Loucy (cell line): ENCODE results near the gene TFEB.
A peak's percentile ranks its signal among the peaks of the same experiment; 100 is the strongest.

ENCODE experiments used
- H2AFZ ChIP-seq: fragments of 200-600 bp; sonication (generic); 2 replicates; pipeline ENCODE4 v1.6.0; 2016; ENCODE audit warnings: antibody characterized with exemption, mild to moderate bottlenecking, low read length, moderate library complexity
- H3F3A ChIP-seq: fragments of 200-600 bp; 2 replicates; pipeline ENCODE4 v1.6.0; 2016; ENCODE audit warnings: antibody characterized with exemption, low read depth, mild to moderate bottlenecking
- H3K27me3 ChIP-seq: fragments of 200-600 bp; sonication (generic); 2 replicates; pipeline ENCODE4 v1.6.1; 2014; ENCODE audit warnings: low read length, mild to moderate bottlenecking; ENCODE audit not compliant: insufficient read depth, poor library complexity, severe bottlenecking
- H3K36me3 ChIP-seq: fragments of 200-600 bp; sonication (generic); 2 replicates; pipeline ENCODE4 v1.6.1; 2016; ENCODE audit warnings: low read length; ENCODE audit not compliant: insufficient read depth
- H3K4me1 ChIP-seq: fragments of 200-600 bp; sonication (generic); 2 replicates; pipeline ENCODE4 v1.5.1; 2014; ENCODE audit warnings: low read length, mild to moderate bottlenecking; ENCODE audit not compliant: insufficient read depth, poor library complexity, severe bottlenecking
- H3K4me2 ChIP-seq: fragments of 200-600 bp; sonication (generic); 2 replicates; pipeline ENCODE4 v1.6.0; 2014; ENCODE audit warnings: antibody characterized with exemption, low read length, low read depth, mild to moderate bottlenecking; ENCODE audit not compliant: poor library complexity, severe bottlenecking
- H3K4me3 ChIP-seq: fragments of 200-600 bp; sonication (generic); 2 replicates; pipeline ENCODE4 v1.5.1; 2014; ENCODE audit warnings: low read length, mild to moderate bottlenecking, mixed read lengths; ENCODE audit not compliant: poor library complexity, severe bottlenecking
- H3K79me2 ChIP-seq: fragments of 200-600 bp; sonication (generic); 2 replicates; pipeline ENCODE4 v1.6.1; 2014; ENCODE audit warnings: low read length; ENCODE audit not compliant: insufficient read depth
- H3K9ac ChIP-seq: fragments of 200-600 bp; sonication (generic); 2 replicates; pipeline ENCODE4 v1.6.0; 2014; ENCODE audit warnings: mild to moderate bottlenecking, low read depth, low read length, moderate library complexity; ENCODE audit not compliant: poor library complexity, severe bottlenecking
- H3K9me2 ChIP-seq: fragments of 200-600 bp; sonication (generic); replicated peaks from 2 replicates; pipeline ENCODE4 v1.6.1; 2016; ENCODE audit warnings: low read depth, low read length, mixed read lengths
- H3K9me3 ChIP-seq: fragments of 200-600 bp; sonication (generic); 2 replicates; pipeline ENCODE4 v1.6.1; 2014; ENCODE audit warnings: mild to moderate bottlenecking, antibody characterized with exemption, low read length, low read depth; ENCODE audit not compliant: insufficient read depth
- H4K20me1 ChIP-seq: fragments of 200-600 bp; sonication (generic); 2 replicates; pipeline ENCODE4 v1.6.0; 2014; ENCODE audit warnings: antibody characterized with exemption, low read length, mild to moderate bottlenecking; ENCODE audit not compliant: insufficient read depth, poor library complexity, severe bottlenecking
- EZH2phosphoT487 ChIP-seq: fragments of 200-600 bp; IDR thresholded peaks from 2 replicates; pipeline ENCODE4 v1.6.1; 2018; ENCODE audit warnings: antibody characterized with exemption, mild to moderate bottlenecking, moderate library complexity, borderline replicate concordance
- TF ChIP-seq, protein P1 (sequence below): fragments of 200-600 bp; sonication (generic); conservative IDR thresholded peaks from 2 replicates; pipeline ENCODE4 v1.5.1; 2014; ENCODE audit warnings: mild to moderate bottlenecking, antibody characterized with exemption, low read length

Gene TFEB

DNA sequence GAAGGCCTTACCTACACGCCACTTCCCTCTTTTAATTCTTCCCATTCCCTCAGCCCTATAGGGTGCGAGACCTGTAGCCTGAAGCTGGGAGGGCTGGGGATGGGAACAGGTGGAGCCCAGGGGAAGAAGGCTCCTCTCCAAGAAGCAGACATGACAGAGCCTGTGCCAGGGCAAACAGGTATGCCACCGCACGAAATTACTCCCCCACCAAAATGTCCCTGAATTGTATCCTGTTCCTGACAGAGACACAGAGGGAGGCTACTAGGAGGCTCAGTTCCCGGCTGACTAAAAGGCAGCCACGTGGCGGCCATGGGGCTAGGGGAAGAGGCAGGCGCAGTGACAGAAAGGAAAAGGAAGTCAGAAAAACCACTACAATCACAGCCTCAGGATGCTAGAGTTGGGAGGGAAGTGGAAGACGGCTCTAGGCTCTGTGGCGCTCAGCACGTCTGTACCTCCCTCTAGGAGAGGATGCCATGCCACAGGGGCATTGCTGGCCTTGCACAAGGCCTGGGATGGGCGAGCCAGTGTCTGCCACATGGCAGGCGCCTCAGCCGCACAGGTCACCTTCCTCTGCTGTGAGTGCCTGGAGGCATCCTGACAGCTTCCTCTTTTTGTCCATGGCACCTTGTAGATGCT, 27.7 kb downstream of the TFEB start:
- H3K79me2 ChIP-seq = no peaks in the 10 kb centered on the region
- H3K4me3 ChIP-seq = peak overlapping the region; percentile 61
- H3K4me2 ChIP-seq = peak overlapping the region; percentile 77
- H3K9me2 ChIP-seq = no peaks in the 10 kb centered on the region
- H3K9ac ChIP-seq = peak overlapping the region; percentile 54
- H2AFZ ChIP-seq = peak overlapping the region; percentile 57; the same call in 1 of the 2 replicates
- no peaks in the 10 kb centered on the region for H3F3A ChIP-seq
- H3K9me3 ChIP-seq = no peaks in the 10 kb centered on the region
- H3K27me3 ChIP-seq = no peaks in the 10 kb centered on the region
- no peaks in the 10 kb centered on the region for H4K20me1 ChIP-seq
- peaks cover 29% of the 10 kb centered on the region for H3K4me1 ChIP-seq
- no peaks in the 10 kb centered on the region for H3K36me3 ChIP-seq
- no peak for TF ChIP-seq EZH2phosphoT487
- TF ChIP-seq, protein P1, sequence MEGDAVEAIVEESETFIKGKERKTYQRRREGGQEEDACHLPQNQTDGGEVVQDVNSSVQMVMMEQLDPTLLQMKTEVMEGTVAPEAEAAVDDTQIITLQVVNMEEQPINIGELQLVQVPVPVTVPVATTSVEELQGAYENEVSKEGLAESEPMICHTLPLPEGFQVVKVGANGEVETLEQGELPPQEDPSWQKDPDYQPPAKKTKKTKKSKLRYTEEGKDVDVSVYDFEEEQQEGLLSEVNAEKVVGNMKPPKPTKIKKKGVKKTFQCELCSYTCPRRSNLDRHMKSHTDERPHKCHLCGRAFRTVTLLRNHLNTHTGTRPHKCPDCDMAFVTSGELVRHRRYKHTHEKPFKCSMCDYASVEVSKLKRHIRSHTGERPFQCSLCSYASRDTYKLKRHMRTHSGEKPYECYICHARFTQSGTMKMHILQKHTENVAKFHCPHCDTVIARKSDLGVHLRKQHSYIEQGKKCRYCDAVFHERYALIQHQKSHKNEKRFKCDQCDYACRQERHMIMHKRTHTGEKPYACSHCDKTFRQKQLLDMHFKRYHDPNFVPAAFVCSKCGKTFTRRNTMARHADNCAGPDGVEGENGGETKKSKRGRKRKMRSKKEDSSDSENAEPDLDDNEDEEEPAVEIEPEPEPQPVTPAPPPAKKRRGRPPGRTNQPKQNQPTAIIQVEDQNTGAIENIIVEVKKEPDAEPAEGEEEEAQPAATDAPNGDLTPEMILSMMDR = no peak

DNA sequence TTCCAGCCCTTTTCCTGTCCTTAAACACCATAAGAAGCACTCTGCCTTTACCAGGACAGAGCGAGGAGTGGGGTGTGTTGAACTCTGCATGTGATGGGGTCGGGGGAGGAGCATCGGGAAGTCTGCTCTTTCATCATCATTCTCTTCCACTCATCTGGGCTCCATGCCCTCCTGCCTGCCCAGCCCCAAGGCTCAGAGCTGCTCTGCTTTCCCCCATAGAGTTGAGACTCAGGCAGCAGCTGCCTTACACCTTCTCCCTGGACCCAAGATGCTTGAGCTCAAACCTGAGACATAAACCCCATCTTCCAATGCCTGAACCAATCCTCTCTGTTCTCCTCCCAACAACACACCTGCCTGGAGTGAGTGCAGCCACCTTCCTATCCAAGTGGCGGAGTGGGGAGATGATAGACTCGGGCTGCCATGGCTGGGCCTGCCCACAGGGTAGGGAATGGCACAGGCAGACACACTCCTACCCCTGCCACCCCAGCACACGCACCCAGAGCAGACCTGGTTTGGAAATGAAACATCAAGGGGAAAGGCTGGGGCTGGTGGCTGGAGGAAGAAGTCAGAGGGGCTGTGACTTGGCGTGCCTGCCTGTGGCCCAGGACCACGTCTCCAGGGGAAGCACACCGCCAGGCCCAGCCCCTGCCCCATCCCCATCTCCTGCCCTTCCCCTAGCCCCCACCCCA, 28.4 kb downstream of the TFEB start:
- Histone ChIP-seq H3F3A (no peaks in the 10 kb centered on the region), H3K27me3 (no peaks in the 10 kb centered on the region), H4K20me1 (no peaks in the 10 kb centered on the region), H3K4me2 (peak overlapping the region; percentile 77), H3K9me3 (no peaks in the 10 kb centered on the region), H3K9ac (peak overlapping the region; percentile 54), H2AFZ (no peak overlapping the region), H3K36me3 (no peaks in the 10 kb centered on the region), H3K4me1 (peaks cover 29% of the 10 kb centered on the region), H3K4me3 (peak overlapping the region; percentile 61), H3K79me2 (no peaks in the 10 kb centered on the region), H3K9me2 (no peaks in the 10 kb centered on the region)
- TF ChIP-seq EZH2phosphoT487 = no peak
- TF ChIP-seq, protein P1 = no peak

DNA sequence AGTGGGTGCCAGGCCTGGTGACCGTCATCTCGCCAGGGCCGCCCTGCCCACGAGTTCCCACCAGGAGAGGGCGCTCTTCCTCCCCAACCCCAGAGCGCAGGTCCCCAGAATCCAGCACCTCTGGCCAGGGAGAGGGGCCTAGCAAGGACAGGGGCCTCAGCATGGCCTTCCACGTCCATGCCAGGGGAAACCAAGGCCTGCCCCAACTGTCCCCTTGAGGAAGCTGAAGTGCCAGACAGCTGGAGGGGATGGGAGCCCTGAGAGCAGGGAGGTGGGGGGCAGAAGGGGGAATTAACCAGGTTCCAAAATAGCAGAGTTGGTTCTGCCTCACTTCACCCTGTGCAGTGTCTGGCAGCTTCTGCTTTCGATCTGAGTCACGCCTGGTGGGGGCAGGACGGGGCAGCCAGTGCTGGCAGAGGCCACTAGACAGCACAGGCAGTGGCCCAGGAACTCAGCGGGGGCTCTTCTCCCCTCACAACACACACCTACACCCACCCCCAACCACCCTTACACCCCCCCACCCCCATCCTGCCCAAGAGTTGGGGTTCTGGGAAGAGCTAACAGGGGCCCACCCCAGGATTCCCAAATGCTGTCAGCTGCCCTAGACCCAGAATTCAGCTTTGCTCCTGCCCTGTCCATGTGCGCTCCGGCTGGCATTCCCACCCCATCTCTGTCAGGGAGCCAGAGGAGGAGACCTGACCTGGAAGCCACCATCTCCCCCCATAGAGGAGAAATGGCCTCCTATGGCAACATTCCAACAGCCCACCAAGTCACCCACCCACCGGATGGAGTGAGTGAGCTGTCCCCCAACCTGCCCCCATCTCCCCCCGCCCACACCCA, 29.2 kb downstream of the TFEB start:
- Histone ChIP-seq H3F3A (no peaks in the 10 kb centered on the region), H3K4me3 (no peak overlapping the region), H4K20me1 (no peaks in the 10 kb centered on the region), H3K36me3 (no peaks in the 10 kb centered on the region), H3K27me3 (no peaks in the 10 kb centered on the region), H2AFZ (no peak overlapping the region), H3K9me3 (no peaks in the 10 kb centered on the region), H3K4me2 (peak overlapping the region; percentile 77), H3K79me2 (no peaks in the 10 kb centered on the region), H3K9me2 (no peaks in the 10 kb centered on the region), H3K9ac (peak overlapping the region; percentile 54), H3K4me1 (peaks cover 29% of the 10 kb centered on the region)
- TF ChIP-seq, protein P1 = peak; percentile 71
- TF ChIP-seq EZH2phosphoT487 = no peak
